Superior temporal gyrus (tissue), 1 donor: ENCODE measurements around the gene SPRED1.

ENCODE experiments used
- DNase-seq: peaks from one replicate; pipeline ENCODE4 v3.0.0-alpha.2; 2016; ENCODE audit errors: extremely low spot score

The SPRED1 gene

GRCh38 chr15:38252481-38253350, at the start of gene SPRED1:
SPRED1 (plus strand) TSS chr15:38252836; CDS start chr15:38253186, 350 bp downstream.
- DNase-seq = no peak

GRCh38 chr15:38205526-38206272, 46.9 kb upstream of the SPRED1 start:
- DNase-seq = no peak

GRCh38 chr15:38207621-38208020, 45.0 kb upstream of the SPRED1 start:
- DNase-seq = no peak

GRCh38 chr15:38208206-38208605, 44.4 kb upstream of the SPRED1 start:
- no peak for DNase-seq

- no peak for DNase-seq
Measured at GRCh38 chr15:38208779-38209178, 43.9 kb upstream of the SPRED1 start.

- no peak for DNase-seq
Measured at GRCh38 chr15:38211249-38211648, 41.4 kb upstream of the SPRED1 start.

- DNase-seq = no peak
Measured at GRCh38 chr15:38211811-38212210, 40.8 kb upstream of the SPRED1 start.

GRCh38 chr15:38212729-38213351, 39.8 kb upstream of the SPRED1 start:
- no peak for DNase-seq

GRCh38 chr15:38213356-38213755, 39.3 kb upstream of the SPRED1 start:
- DNase-seq = no peak

GRCh38 chr15:38215707-38216106, 36.9 kb upstream of the SPRED1 start:
- DNase-seq = no peak

GRCh38 chr15:38216763-38217162, 35.9 kb upstream of the SPRED1 start:
- no peak for DNase-seq

- no peak for DNase-seq
Measured at GRCh38 chr15:38217191-38217595, 35.4 kb upstream of the SPRED1 start.

GRCh38 chr15:38217788-38218609, 34.6 kb upstream of the SPRED1 start:
- DNase-seq = no peak

- DNase-seq = no peak
Measured at GRCh38 chr15:38220606-38221273, 31.9 kb upstream of the SPRED1 start.

- no peak for DNase-seq
Measured at GRCh38 chr15:38224486-38224885, 28.1 kb upstream of the SPRED1 start.

GRCh38 chr15:38225381-38225780, 27.3 kb upstream of the SPRED1 start:
- no peak for DNase-seq

GRCh38 chr15:38226608-38227266, 25.9 kb upstream of the SPRED1 start:
- peak; percentile 98 for DNase-seq

GRCh38 chr15:38227941-38228340, 24.7 kb upstream of the SPRED1 start:
- no peak for DNase-seq

- no peak for DNase-seq
Measured at GRCh38 chr15:38228618-38229017, 24.0 kb upstream of the SPRED1 start.

GRCh38 chr15:38229705-38230310, 22.8 kb upstream of the SPRED1 start:
- DNase-seq = no peak
